NCI-H2081 (cell line): ENCODE measurements around the gene SPINT1.
A peak's percentile ranks its signal among the peaks of the same experiment; 100 is the strongest.

ENCODE experiments used
- DNase-seq, 2 experiments: peaks; one replicate each; lab custom pipeline; 2025; lab: John Stamatoyannopoulos, UW

The SPINT1 gene, protein sequence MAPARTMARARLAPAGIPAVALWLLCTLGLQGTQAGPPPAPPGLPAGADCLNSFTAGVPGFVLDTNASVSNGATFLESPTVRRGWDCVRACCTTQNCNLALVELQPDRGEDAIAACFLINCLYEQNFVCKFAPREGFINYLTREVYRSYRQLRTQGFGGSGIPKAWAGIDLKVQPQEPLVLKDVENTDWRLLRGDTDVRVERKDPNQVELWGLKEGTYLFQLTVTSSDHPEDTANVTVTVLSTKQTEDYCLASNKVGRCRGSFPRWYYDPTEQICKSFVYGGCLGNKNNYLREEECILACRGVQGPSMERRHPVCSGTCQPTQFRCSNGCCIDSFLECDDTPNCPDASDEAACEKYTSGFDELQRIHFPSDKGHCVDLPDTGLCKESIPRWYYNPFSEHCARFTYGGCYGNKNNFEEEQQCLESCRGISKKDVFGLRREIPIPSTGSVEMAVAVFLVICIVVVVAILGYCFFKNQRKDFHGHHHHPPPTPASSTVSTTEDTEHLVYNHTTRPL

DNA sequence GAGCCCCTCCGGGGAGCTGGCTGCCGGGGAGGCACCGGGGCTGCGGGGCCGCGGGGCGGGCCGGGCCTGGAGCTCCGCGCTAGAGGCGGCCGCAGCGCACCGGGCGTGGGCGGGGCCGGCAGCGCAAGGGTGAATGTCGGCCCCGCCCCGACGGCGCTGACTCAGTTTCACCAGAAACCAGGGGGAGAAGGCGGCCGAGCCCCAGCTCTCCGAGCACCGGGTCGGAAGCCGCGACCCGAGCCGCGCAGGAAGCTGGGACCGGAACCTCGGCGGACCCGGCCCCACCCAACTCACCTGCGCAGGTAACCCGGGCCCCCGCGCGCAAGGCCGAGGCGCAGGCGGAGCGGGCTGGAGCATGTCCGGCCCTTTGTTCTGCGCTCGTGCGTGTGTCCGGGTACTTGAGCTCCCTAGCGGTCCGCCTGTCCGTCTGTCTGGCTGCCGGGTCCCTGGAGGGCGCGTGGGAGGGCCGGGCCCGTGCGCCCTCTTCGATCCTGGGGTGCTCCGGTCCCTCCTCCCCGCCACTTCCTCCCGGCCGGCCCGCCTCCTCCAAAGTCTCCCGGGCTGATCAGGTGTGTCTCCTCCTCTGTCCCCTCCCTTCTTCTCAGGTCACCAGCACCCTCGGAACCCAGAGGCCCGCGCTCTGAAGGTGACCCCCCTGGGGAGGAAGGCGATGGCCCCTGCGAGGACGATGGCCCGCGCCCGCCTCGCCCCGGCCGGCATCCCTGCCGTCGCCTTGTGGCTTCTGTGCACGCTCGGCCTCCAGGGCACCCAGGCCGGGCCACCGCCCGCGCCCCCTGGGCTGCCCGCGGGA is at the start of gene SPINT1:
Gene SPINT1 (plus strand): TSS at position 164 of the 811 bp plus-strand sequence. CDS start 507 bp downstream, at position 671.
- peak; percentile 44 to 61 for DNase-seq

DNA sequence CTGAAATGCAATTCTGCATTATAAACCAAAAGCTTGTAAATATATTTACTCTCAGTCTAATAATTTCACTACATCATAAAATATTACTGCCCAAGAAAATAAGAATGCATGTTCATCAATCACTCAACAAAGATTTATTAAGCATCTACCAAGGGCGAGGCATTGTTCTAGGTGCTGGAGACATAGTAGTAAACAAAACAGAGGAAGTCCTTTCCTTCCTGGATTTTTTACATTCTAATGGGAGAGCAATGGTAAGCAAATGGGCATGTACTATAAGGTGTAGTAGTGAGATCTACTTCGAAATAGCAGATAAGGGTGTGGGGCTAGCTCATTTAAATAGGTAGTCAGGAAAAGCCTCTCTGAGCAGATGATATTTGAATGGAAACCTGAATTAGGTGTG is 47.8 kb upstream of the SPINT1 start:
- no peak for DNase-seq

DNA sequence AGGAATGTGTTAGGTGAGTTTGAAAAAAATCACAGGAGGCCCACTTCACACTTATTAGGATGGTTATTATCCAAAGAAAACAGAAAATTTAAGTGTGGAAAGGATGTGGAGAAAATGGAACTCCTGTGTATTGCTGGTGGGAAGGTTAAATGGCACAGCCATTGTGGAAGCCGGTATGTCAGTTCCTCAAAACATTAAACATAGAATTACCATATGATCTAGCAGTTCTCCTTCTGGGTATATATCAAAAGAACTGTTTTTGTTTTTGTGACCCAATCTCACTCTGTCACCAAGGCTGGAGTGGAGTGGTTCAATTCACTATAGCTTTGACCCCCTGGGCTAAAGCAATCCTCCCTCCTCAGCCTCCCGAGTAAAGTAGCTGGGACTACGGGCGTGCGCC is 47.3 kb upstream of the SPINT1 start:
- no peak for DNase-seq

DNA sequence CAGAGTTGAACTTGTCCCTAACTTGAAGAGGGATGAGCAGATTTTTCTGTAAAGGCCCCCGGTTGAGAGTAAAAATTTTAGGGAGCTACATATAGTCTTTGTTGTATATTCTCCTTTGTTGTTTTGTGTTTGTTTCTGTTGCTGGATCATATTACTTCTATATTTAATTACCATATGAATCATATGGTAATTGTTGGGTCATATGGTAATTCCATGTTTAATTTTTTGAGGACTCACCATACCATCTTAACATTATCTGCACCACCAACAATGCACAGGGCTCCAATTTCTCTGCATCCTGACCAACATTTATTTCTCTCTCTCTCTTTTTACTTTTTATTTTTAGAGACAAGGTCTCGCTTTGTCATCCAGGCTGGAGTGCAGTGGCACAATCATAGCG is 44.3 kb upstream of the SPINT1 start:
- DNase-seq = no peak

DNA sequence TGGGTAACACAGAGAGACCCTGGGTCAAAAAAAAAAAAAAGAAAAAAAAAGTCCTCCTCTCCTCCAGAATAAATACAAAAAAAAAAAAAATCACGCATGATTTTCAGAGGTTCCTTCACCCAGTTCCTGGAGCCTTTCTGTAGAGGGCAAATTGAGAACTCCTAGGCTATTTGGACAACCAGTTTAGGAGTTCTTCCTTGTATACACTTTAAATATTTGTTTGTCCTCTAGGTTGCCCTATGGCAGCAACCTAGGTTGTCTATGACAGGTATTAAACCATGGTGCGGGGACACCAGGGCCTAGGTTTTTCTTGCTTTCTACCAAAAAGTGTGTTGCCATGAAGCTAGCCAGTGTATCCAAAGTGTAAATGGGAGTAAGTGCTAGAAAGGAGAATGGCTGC is 40.8 kb upstream of the SPINT1 start:
- DNase-seq = no peak

DNA sequence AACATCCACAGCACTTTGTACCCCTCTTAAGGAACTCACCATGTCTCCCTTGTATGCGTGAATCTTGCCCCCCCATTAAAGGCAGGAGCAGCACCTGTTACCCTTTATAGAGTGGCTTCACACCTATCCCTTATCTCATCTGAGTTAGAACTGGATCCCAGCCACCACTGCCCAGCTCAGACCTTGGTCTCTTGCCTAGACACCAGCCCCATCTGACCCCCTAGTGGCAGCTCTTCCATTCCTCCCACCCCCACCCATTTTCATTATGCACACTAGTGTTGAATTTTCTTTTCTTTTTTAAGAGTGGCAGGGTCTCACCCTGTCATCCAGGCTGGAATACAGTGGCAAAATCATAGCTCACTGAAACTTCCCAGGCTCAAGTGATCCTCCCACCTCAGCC is 40.2 kb upstream of the SPINT1 start:
- no peak for DNase-seq

DNA sequence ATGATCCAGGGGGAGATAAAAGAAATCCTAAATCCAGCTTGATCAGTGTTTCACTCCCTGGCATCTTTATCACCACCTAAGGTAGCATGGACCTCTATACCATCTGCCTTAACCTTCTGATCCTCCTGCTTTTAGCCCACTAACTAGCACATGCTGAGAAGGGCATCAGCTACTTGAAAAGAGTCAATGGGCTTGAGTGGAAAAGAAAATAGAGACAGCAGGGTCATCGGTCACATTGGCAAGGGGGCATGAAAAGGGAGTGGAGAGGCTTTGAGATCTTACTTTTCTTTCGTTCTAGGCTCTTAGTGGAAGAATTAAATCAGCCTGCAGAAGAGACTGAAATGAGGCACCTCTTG is 37.2 kb upstream of the SPINT1 start:
- no peak for DNase-seq

DNA sequence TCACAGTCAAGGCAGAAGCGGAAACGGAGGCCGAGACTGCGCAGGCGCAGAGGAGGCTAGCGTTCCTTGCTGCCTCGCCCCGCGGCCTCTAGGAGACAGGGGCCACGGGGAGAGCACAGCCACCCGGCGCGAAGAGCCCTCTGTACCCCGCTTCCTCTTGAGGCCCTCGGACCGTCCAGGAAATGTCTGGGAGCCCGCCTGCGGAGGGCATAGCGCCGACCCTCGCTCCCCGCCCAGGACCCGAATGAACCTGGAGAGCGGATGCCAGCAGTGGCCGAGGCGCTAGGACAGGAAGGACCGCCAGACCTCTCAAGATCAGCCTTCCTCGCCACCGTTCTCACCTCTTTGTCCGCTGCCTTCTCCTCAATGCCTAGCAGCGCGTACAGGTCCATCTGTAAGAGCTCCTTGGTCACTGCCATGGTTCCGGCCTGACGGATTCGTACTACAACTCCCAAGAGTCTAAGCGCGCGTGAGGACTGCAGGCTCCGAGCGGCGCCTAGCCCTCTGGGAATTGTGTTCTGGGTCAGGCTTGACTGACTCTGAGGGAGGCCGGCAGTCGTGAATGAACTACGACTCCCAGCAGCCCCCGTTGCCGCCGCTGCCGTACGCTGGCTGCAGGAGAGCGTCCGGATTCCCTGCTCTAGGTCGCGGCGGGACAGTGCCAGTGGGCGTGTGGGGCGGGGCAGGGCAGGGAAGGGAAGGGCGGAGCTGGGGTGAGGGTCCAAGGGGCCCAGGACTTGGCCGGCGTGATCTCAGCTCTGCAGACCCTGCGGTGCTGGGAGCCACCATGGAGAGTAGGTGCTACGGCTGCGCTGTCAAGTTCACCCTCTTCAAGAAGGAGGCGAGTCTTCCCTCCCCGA is 36.6 kb upstream of the SPINT1 start, which contains the start of the genes DNAJC17 and ZFYVE19:
Gene DNAJC17 (minus strand): TSS at position 446 of the 860 bp plus-strand sequence. CDS start 27 bp downstream, at position 419.
Gene ZFYVE19 (plus strand): TSS at position 62 of the 860 bp plus-strand sequence. CDS start 501 bp downstream, at position 563.
- DNase-seq = peak; percentile 95 to 99

DNA sequence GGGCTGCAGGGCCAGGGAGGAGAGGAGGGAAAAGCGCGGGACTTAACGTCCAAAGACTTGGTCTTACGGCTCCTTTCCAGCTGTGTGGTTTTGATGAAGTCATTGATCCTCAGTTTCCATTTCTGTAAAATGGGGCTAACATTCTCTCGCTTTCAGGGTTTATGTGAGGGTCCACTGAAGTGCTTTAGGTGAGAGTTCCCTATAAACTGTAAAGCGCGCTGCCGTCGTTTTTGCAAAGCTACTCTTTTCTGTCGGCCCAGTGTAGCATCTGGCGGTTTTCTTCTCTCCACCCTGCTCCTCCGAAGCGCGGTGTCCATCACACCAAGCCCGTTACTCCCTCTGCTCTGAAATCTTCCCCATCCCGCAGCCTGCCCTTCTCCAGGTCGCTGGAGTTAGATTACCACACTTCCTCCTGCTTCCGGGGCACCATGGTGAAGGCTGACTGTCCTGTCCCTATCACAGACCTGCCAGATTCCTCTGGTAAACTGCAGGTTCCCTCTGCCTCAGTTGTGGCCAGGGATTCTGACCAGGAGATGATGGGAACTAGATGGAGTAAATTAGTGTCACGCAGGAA is 35.9 kb upstream of the SPINT1 start:
- peak in 1 of 2 experiments; percentile 54 for DNase-seq

DNA sequence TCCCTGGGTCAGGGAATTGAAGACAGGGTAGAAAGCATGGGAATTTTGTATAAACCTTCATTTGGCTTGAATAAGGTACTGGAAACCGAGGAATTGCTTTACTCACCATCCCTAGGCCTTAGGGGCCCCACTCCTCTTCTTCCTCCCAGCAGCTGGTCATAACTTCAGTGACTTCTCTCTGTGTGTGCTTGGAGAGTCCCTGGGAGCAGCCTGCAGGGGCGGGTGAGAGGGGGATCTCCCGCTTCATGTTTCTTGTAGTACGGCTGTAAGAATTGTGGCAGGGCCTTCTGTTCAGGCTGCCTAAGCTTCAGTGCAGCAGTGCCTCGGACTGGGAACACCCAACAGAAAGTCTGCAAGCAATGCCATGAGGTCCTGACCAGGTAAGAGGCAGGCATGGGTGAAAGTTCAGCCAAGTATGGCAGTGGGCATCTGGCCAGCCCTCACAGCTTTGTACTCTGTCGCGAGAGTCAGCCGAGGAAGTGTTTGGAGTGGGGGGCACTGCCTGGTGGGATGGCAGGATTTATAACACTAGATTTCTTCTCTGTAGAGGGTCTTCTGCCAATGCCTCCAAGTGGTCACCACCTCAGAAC is 34.9 kb upstream of the SPINT1 start:
- no peak for DNase-seq

DNA sequence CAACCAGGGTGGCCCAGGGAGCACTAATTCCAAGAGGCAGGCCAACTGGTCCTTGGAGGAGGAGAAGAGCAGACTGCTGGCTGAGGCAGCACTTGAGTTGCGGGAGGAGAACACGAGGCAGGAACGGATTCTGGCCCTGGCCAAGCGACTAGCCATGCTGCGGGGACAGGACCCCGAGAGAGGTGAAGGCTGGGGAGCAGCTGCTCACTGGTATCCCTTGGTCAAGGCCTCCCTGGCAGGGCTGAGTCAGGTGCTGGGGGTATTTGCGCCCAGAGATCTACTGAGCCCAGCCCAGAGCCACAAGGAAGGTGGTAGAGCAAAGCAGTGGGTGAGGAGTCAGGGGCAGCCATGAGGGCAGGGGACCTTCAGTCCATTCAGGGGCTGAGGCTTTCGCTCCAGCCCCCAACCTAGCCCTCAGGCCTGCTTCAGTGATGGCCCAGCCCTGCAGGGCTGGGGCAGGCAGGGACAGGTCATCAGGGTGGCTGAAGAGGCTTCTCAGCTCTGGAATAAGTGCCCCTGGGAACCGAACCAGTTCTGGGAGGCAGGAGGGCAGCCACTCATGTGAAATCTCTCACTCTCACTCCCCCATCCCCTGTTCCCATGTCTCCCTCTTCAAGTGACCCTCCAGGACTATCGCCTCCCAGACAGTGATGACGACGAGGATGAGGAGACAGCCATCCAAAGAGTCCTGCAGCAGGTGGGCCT is 31.0 kb upstream of the SPINT1 start:
- DNase-seq = no peak

DNA sequence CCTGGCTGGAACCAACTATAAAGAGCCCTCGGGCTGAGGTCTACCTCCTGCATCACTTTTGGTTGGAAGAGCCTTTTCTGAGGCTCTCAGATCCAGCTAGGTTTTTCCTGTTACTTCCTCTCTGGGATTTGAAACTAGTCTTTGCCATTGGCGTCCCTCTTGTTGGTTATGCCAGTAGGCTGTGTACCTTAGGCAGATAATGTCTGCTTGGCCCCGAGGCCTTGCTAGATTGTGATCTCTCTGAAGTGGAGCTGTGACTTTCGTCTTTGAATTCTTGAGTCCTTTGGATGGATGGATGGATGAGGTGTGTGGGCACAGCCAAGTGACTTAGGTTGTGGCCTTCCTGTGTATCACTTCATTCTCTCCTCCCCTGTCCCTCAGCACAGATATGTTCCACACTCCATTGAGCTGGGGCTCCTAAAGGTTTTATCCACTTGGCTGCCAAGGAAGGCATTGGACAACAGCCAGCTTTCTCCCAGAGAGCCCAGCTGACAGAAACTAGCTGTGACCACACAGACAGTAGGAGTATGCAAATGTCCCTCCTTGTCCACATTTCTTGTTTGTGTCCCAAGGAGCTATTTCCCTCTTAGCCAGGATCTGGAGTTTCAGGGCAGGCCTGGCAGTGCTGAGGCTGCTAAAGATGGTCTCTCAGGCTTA is 28.7 kb upstream of the SPINT1 start:
- DNase-seq = no peak

DNA sequence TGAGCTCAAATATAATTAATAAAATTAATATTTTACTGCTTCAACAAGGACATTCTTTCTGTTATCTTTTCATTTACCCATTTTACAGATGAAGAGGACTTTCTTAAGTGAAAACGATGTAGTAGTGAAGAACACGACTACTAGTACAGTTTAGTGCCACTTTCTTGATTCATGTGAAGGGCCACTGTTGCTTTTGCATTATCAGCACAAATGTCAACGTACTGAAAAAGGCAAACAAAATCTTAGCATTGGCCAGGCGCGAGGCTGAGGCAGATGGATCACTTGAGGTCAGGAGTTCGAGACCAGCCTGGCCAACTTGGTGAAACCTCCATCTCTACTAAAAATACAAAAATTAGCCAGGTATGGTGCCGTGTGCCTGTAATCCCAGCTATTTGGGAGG is 24.8 kb upstream of the SPINT1 start:
- DNase-seq = no peak

DNA sequence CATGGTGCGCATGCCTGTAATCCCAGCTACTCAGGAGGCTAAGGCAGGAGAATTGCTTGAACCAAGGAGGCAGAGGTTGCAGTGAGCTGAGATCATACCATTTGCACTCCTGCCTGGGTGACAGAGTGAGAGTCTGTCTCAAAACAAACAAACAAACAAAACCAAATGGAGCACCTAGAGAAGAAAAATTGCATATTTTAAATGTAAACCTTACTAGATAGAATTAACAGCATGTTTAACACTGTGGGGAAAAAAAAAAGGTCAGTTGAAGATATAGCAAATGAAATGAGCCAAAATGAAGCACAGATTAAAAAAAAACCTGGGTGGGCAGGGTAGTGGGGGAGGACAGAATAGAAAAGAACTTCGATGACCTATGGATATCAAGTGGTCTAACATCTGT is 22.7 kb upstream of the SPINT1 start:
- no peak for DNase-seq

DNA sequence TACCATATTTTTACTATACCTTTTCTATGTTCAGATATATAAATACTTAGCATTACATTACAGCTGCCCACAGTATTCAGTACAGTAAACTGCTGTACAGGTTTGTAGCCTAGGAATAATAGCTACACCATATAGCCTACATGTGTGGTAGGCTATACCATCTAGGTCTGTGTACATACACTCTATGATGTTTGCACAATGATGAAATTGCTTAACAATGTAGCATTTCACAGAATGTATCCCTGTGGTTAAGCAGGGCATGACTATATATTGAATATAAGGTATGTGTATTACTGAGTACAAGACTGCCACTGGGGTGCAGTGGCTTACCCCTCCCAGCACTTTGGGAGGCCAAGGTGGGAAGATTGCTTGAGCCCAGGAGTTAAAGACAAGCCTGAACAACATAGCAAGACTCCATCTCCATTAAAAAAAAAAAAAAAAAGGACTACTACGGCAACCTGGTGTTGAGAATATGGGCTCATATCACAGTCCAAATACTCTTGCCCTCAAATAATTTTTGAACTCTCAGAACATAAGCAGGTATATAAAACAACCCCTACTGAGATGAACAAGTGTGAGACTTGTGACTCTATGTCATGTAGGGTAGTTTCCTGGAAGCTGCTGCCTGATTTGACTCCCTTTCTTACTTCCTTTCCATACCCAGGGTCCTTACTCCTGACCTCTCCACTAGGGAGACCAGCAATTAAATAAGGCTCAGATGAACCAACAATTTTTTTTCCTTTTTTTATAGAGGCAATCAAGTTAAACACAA is 20.1 kb upstream of the SPINT1 start:
- DNase-seq = peak in 1 of 2 experiments; percentile 16

DNA sequence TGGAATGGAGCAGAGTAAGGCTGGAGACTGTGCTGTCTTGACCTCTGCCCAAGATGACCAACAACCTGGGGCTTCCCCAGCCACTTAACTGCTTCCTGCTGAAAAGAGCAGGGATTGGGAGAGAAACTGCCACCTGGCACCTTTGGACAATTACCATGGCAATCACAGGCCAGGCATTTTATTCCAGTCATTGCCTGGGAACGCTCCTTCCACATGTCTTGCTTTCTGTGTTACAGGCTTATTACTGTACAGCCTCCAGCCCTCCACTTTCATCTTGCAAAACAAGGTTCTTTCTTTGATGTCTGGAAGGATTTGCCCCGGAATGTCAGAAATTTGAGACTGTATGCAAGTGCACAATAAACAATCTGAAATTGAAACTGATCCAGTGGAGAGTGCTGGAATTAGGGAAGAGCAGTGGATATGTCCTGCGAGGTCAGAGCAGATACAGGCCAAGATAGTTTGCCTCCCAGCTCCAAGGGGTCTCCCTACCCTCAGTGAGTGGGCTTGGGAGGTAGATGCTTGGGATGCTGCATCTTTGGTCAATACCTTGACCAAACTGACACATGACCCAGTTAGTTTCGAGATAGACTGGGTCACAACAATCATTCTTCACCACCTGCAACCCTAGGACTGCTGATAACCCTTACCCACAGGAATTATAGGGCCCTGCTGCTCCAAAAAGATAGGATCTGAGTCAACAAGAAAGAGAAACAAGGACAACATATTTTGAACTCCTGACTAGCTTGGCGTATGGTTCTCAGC is 18.0 kb upstream of the SPINT1 start:
- no peak for DNase-seq

DNA sequence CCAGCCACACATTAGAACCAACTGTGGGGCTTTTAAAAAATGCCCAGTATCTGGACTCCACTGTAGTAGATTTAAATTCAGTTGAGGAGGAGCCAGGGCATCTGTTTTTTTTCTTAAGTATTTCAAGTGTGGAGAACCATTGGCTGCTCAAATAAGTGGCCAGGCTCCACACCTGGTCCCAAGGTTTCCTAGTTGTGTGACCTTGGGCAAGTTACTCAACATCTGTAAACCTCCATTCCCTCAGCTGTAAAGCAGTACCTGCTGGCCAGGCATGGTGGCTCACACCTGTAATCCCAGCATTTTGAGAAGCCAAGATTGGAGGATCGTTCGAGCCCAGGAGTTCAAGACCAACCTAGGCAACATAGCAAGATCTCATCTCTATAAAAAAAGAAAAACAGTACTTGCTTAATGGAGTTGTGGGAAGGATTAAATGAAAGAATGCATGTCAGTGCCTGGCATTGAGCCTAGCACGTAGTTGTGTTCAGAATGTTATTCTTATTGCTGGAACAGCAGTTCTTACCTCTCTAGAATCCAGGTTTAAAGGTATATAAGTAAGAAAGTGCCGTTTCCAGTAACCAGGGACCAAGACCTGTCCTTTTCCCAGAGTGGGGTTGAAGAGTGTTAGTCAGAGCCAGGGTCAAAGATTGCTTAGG is 17.3 kb upstream of the SPINT1 start:
- DNase-seq = no peak
